GM21825 (cell line): ENCODE data around the gene TBC1D13.
A peak's percentile ranks its signal among the peaks of the same experiment; 100 is the strongest.
"Not testable (repeated sequence)": the region's sequence is repeated elsewhere in the genome, so short reads cannot be mapped to it uniquely, and the experiment has no call there.

ENCODE experiments used
- ATAC-seq: cut with Tn5 transposase; IDR thresholded peaks from one replicate; pipeline ENCODE4 v1.9.1; 2021; ENCODE audit warnings: mild to moderate bottlenecking, moderate library complexity; ENCODE audit not compliant: unreplicated experiment

Gene TBC1D13, protein sequence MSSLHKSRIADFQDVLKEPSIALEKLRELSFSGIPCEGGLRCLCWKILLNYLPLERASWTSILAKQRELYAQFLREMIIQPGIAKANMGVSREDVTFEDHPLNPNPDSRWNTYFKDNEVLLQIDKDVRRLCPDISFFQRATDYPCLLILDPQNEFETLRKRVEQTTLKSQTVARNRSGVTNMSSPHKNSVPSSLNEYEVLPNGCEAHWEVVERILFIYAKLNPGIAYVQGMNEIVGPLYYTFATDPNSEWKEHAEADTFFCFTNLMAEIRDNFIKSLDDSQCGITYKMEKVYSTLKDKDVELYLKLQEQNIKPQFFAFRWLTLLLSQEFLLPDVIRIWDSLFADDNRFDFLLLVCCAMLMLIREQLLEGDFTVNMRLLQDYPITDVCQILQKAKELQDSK

DNA sequence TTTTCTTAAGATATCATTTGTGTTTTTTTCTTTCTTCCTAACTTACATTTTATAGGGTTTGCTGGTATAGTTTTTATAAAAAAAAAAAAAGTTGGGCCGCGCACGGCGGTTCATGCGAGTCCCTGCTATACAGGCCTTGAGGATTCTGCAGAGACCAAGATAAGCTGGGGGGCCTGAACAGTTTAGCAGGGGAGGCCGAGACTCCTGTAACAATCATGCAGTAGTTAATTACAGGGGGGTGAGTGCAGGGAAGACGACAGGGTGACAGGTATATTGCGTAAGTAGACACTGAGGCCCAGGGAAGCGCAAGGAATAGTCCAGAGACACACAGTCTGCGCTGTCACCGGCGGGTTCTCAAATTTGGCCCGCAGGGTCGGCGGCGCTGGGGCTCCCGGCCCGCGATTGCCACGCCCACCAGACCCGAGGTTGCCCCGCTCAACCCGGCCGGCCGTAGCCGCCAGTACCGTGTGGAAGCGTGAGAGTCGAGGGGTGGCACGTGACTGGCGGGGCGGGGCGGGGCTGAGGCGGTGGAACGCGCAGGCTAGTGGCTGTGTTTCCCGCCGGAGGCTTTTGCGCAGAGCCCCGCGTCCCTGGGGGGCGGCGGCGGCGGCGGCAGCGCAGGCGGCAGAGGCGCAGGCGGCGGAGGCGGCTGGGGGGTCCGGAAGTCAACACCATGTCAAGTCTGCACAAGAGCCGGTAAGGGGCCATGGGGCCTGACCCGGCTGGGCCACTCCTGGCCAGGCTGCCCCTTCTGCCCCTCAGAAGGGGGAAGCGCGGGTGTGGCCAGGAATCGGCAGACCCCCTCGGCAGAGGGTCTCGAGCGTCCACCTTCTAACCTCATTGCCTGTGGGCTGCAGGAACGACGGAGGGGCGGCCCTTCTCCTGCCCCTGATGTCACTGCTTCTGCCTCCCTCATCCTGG lies at the start of gene TBC1D13:
TSS of gene TBC1D13 (plus strand) at position 573 of the 921 bp plus-strand sequence. CDS start at position 674, 101 bp downstream.
- ATAC-seq, result peak; percentile 92

DNA sequence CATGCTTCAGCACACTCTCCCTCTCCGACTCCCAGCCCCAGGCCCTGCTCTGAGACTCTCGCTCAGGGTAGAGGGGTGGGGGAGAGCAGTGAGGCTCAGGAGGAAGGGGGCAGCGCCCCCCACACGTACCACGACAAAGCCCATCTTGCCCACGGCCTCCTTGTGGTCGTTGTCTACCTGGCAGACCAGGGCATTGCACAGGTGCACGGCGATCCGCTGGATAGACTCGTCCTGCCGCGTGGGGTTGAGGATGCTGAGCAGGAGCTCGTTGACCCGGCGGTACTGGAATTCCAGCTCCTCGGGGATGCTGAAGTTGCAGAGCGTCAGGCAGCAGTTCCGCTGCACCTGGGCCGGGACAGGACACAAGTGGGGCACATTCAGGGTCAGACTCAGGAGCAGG lies 44.7 kb upstream of the TBC1D13 start:
- ATAC-seq, result no peak

DNA sequence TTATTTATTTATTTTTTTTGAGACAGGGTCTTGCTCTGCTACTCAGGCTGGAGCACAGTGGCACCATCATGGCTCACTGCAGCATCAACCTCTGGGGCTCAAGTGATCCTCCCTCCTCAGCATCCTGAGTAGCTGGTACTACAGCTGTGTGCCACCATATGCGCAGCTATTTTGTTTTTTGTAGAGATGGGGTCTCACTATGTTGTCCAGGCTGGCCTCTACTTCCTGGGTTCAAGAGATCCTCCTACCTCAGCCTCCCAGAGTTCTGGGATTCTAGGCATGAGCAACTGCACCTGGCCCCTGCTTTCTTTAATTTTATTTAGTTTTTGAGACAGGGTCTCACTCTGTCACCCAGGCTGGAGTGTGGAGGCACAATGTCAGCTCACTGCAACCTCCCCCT lies 43.6 kb upstream of the TBC1D13 start:
- no peak for ATAC-seq

GRCh38 chr9:128747241-128747640 lies 39.8 kb upstream of the TBC1D13 start:
- no peak for ATAC-seq

GRCh38 chr9:128750926-128751595 lies 36.0 kb upstream of the TBC1D13 start:
- ATAC-seq, result no peak

DNA sequence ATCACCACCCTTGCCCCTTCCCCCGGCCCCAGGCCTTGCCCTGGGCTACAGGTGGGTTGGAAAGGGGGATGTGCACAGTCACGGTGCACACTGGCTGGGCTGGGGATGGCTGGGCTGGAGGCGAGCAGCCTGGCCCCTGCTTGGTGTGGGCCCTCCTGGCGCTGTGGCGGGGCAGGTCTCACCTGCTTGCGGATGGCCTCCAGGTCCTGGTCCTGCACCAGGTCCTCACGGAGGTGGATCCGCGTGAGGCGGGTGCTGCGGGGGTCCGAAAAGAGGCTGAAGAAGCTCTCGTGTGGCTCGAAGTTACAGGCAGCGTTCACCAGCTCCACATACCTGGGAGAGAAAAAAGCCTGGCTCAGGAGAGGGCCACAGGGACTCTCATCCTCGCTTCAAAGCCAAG lies 33.4 kb upstream of the TBC1D13 start:
- no peak for ATAC-seq

GRCh38 chr9:128757602-128758001 lies 29.5 kb upstream of the TBC1D13 start:
- no peak for ATAC-seq

GRCh38 chr9:128762671-128763449 lies 24.2 kb upstream of the TBC1D13 start:
- no peak for ATAC-seq

DNA sequence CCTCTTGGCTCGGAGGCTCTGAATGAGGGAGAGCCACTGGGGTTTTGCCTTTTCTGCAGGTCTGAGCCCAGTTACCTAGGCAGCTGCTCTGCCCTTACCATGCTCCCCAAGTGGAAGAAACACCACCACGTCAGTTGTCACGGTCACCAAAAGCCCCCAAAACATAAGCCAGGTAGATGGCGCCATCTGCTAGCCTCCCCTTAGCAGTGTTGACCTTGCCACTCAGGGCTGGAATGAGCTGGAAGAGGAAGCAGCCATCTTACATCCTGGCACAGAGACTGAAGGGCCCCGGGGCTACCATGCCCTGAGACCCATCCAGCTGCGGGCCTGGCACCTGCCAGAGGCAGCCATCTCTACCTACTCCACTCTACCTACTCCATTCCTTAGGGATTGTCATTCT lies 22.7 kb upstream of the TBC1D13 start:
- no peak for ATAC-seq

GRCh38 chr9:128765499-128765898 lies 21.6 kb upstream of the TBC1D13 start:
- ATAC-seq, result no peak

DNA sequence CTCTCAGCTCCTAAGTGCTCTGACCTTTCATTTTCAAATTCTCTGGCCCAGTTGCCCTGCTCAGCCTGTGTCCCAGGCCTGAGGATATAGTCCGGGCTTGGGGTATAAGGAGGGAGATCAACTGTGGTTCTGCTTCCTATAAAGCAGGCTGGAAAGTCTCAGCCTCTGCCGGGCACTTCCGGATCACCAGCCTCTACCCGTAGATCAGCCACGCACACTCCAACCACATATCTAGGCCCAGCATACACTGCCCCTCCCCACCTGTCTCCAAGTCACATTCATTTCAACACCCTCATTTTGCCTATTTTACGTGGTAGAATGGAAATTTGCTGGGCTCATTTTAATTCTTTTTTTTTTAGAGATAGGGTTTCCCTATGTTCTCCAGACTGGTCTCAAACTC lies 18.4 kb upstream of the TBC1D13 start:
- ATAC-seq, result no peak

DNA sequence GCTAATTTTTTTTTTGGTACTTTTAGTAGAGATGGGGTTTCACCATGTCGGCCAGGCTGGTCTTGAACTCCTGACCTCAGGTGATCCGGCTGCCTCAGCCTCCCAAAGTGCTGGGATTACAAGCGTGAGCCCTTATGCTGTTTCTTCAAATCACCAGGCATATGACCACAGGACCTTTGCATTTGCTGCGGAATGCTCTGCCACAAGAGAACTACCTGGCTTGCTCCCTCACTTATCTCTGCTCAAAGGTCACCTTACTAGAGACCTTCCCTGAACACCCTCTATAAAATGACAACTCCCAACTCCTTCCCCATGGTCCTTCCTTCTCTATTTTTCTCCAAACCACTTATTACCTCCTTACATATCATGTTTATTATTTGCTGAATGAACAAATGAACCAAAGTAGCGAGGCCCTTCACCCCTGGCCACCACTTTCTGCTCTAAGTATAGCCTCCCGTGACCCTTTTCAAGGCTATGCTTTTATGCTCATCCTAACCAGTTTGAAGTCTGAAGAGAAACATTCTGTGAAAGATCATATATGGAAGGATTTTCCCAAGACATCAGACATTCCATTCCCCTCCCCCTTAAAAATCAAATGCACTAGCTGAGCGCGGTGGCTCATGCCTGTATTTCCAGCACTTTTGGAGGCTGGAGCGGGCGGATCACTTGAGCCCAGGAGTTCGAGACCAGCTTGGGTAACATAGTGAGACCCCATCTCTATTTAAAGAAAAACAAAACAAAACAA lies 16.6 kb upstream of the TBC1D13 start:
- no peak for ATAC-seq

- peak; percentile 26 for ATAC-seq
Observed at GRCh38 chr9:128771094-128771721, 15.8 kb upstream of the TBC1D13 start.

GRCh38 chr9:128771745-128772519 lies 15.1 kb upstream of the TBC1D13 start, which contains the start of gene ZER1:
Gene ZER1 (minus strand): TSS chr9:128771927. CDS start chr9:128755565, 16,362 bp downstream.
- ATAC-seq, result peak; percentile 87

- no peak for ATAC-seq
Observed at GRCh38 chr9:128773049-128773448, 14.0 kb upstream of the TBC1D13 start.

- no peak for ATAC-seq
Observed at GRCh38 chr9:128774804-128775203, 12.2 kb upstream of the TBC1D13 start.

GRCh38 chr9:128780093-128780492 lies 7.0 kb upstream of the TBC1D13 start:
- ATAC-seq, result not testable (repeated sequence)
